ENCODE data around the gene FHIT.

GRCh38 chr3:60323651-60324050, 927.6 kb downstream of the FHIT start:
- TF ChIP-seq GATA3 (IDR thresholded peaks at IDR 0.05; ENCODE audit: low read depth, low read length): no peak
- no peak for TF ChIP-seq GATA2 (IDR thresholded peaks at IDR 0.05; ENCODE audit: low read depth, low read length)

Measured in SH-SY5Y (cell line).